Fibroblast of mammary gland (primary cell): ENCODE results near the gene BRPF1.

Source experiments
- DNase-seq: peaks from one replicate; pipeline ENCODE4 v3.0.0-alpha.2; 2010; ENCODE audit warnings: low read depth
- H3K4me3 ChIP-seq: 2 replicates; pipeline ENCODE4 v1.5.1; 2011; ENCODE audit warnings: low read depth, mild to moderate bottlenecking, low read length, moderate library complexity; ENCODE audit not compliant: control insufficient read depth
- TF ChIP-seq, protein P1 (sequence below): conservative IDR thresholded peaks from 2 replicates; pipeline ENCODE4 v1.5.1; 2011; ENCODE audit warnings: low read depth, low read length, inconsistent platforms; ENCODE audit not compliant: control insufficient read depth, insufficient read depth

Gene BRPF1

GRCh38 chr3:9695345-9695744 is 36.2 kb upstream of the BRPF1 start:
- DNase-seq: no peak
- TF ChIP-seq, protein P1, sequence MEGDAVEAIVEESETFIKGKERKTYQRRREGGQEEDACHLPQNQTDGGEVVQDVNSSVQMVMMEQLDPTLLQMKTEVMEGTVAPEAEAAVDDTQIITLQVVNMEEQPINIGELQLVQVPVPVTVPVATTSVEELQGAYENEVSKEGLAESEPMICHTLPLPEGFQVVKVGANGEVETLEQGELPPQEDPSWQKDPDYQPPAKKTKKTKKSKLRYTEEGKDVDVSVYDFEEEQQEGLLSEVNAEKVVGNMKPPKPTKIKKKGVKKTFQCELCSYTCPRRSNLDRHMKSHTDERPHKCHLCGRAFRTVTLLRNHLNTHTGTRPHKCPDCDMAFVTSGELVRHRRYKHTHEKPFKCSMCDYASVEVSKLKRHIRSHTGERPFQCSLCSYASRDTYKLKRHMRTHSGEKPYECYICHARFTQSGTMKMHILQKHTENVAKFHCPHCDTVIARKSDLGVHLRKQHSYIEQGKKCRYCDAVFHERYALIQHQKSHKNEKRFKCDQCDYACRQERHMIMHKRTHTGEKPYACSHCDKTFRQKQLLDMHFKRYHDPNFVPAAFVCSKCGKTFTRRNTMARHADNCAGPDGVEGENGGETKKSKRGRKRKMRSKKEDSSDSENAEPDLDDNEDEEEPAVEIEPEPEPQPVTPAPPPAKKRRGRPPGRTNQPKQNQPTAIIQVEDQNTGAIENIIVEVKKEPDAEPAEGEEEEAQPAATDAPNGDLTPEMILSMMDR: no peak
- H3K4me3 ChIP-seq: no peak overlapping the region

DNA sequence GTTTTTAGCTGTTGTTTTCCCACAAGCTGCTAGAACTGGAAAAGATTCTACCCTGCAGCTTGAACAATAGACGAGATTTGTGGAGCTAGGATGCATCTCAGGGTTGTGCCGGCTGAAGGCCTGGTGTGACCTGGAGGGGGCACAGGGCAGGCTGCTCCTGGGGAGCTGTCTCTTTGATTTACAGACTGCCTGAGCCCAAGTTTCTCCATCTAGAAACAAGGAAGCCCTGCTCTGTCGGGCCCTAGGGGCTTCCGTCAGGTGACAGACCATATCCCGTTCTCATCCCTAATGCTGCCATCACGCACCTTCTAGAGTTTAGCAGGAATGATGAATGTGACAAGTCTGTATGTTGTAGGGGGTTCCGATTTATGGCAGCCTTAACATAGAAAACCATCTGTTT is 35.8 kb upstream of the BRPF1 start:
- no peak overlapping the region for H3K4me3 ChIP-seq
- DNase-seq: no peak
- TF ChIP-seq, protein P1: no peak

DNA sequence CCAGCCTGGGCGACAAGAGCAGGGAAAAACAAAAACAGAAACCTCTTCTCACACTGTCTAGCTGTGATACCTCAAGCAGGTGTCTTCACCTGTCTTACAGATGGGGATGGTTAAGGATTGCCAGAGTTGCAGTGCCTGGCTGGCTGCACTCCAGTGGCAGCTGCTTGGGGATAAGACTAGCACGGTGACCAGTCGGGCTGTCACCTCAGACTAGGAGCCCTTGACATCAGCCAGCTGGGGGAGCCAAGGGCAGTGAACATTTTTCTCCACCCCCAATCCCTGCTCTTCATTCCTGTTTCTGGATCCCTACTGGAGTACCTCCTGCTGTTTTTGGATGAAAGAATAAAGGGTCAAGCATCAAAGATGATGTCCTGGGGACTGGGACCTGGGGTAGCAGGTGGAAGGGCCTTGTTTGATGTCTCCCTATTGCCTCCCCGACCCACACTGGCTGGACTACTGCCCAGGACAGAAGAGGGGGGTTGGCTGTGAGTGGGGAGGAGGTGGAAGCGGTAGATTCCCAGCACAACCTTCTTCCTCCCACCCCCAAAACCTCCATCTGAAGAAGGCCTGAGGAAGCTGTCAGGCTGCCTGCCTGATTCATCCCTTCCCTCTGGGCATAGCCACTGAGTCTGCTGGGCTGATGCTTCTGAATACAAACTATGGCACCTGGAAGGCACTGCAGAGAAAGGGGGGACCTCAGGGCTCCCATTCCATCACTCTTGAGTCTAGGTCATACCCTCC is 34.9 kb upstream of the BRPF1 start:
- TF ChIP-seq, protein P1: no peak
- H3K4me3 ChIP-seq: no peak overlapping the region
- DNase-seq: no peak

DNA sequence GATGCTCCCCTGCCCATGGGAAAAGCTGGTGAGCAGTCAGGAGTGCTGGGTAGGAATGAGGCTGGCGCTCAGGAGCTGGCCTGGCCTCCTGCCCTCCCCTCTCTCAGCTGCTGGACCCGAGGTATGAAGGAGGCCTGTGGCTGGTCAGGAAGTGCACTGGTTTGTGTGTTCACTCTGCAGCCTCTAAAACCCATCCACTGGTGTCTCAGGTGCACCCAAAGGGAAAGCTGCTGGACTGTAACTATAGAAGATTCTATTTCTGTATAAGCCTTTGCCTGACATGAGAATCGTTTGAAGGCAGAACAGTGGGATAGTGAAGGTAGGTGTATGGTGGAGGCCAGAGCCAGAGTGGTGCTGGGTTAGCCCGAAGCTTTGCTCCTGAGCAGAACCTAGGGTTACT is 33.6 kb upstream of the BRPF1 start:
- no peak overlapping the region for H3K4me3 ChIP-seq
- TF ChIP-seq, protein P1: no peak
- DNase-seq: no peak

- no peak for DNase-seq
- no peak overlapping the region for H3K4me3 ChIP-seq
- TF ChIP-seq, protein P1: no peak
Measured at GRCh38 chr3:9698293-9698692, 33.2 kb upstream of the BRPF1 start.

DNA sequence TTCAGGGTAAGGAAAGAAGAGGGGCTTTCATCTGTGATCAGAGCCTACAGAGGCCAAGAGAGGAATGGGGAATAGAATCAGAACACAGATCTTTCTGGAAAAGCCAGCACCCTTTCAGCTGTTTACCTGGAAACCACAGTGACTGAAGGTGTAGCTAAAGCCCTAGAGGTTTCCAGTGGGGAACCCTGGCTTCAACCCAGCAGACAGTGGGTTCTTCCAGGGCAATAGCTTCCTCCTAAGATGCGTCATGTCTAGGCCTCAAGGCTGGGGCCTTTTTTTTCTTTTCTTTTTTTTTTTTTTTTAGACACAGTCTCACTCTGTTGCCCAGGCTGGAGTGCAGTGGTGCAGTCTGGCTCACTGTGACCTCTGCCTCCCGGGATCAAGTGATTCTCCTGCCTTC is 31.0 kb upstream of the BRPF1 start:
- no peak for DNase-seq
- TF ChIP-seq, protein P1: no peak
- H3K4me3 ChIP-seq: no peak overlapping the region
